ENCODE results near the gene OTX1.
A peak's percentile ranks its signal among the peaks of the same experiment; 100 is the strongest.
"Not testable (repeated sequence)": the region's sequence is repeated elsewhere in the genome, so short reads cannot be mapped to it uniquely, and the experiment has no call there.

Gene OTX1

DNA sequence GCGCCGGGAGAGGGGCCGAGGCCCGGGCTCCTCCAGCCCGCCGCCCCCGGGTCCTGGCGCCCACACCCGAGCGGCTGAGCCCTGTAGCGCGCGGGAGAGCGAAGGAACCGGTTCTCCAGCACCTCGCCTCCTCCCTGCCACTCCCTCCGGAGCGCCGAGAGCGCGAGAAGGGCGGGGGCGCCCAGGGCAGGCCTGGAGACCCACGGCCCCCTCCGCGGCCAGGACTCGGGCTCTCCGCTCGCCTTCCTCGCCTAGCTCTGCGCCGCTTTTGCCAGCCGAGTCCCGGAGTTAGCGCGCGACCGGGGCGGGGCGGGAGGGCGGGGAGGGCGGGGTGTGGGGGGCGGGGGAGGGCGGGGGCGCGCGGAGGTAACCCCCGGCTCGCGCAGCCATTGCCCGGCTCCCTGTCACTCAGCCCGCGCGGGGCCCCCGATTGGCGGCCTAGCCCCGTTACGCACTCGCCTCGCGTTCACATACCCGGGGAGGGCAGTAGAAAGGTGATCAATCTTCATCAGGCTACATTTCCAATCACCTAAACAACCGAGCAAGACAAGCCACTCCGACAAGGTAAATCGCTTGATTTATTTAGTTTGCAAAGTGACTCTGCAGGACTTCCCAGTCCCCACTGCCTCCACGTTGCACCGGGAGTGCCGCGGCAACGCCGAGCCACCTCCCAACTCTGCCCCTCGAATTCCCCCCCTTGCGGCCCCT, at the start of gene OTX1:
TSS of gene OTX1 (plus strand) at position 497 of the 708 bp plus-strand sequence. CDS start 2,161 bp downstream, outside the sequence.
- Histone ChIP-seq H3K27me3 (ENCODE audit: insufficient read depth, low read length) (peaks cover 98% of the 10 kb centered on the region), H3K9ac (ENCODE audit: low read depth, low read length) (peak within 1 kb of the TSS; percentile 37; the same call in 1 of the 2 replicates), H3K9me3 (ENCODE audit: insufficient read depth, low read depth, low read length) (peaks cover 14% of the 10 kb centered on the region), H3K4me1 (ENCODE audit: insufficient read depth, low read length) (peaks cover 28% of the 10 kb centered on the region), H3K36me3 (ENCODE audit: insufficient read depth, low read depth, low read length) (no peaks in the 10 kb centered on the region), H3K27ac (ENCODE audit: low read length) (no peak within 1 kb of the TSS), H3K4me3 (ENCODE audit: low read length) (peak within 1 kb of the TSS; percentile 82)

DNA sequence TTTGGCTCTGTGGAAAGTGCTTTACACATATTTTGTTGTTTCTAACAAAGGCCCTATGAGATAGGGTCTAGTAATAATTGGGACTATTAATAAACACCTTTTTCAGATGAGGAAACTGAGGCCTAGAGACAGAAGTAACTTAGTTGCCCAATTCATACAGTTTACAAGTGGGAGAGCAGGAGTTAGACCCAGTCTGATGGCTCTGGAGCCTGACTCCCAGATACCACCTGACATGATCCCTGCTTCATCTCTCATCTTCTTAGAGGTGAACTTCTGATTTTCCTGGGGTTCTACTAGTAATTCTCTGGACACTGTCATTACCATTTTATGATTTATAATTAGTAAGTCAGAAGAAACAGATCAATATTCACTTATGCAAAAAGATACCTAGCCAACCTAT, 49.1 kb upstream of the OTX1 start:
- Histone ChIP-seq H3K4me1 (ENCODE audit: insufficient read depth, low read length) (no peaks in the 10 kb centered on the region), H3K36me3 (ENCODE audit: insufficient read depth, low read depth, low read length) (peaks cover 6% of the 10 kb centered on the region; the same call in 1 of the 2 replicates), H3K27me3 (ENCODE audit: insufficient read depth, low read length) (no peaks in the 10 kb centered on the region), H3K9me3 (ENCODE audit: insufficient read depth, low read depth, low read length) (no peaks in the 10 kb centered on the region), H3K9ac (ENCODE audit: low read depth, low read length) (no peak overlapping the region), H3K27ac (ENCODE audit: low read length) (no peak overlapping the region), H3K4me3 (ENCODE audit: low read length) (no peak overlapping the region)

GRCh38 chr2:63003351-63003750, 47.3 kb upstream of the OTX1 start:
- Histone ChIP-seq H3K4me3 (ENCODE audit: low read length) (no peak overlapping the region), H3K9ac (ENCODE audit: low read depth, low read length) (no peak overlapping the region), H3K36me3 (ENCODE audit: insufficient read depth, low read depth, low read length) (no peaks in the 10 kb centered on the region; the same call in 1 of the 2 replicates), H3K27me3 (ENCODE audit: insufficient read depth, low read length) (no peaks in the 10 kb centered on the region), H3K9me3 (ENCODE audit: insufficient read depth, low read depth, low read length) (no peaks in the 10 kb centered on the region), H3K27ac (ENCODE audit: low read length) (no peak overlapping the region), H3K4me1 (ENCODE audit: insufficient read depth, low read length) (peaks cover 13% of the 10 kb centered on the region; the same call in 1 of the 2 replicates)

- no peak overlapping the region for H3K4me3 ChIP-seq (ENCODE audit: low read length)
- H3K36me3 ChIP-seq (ENCODE audit: insufficient read depth, low read depth, low read length) = no peaks in the 10 kb centered on the region
- H3K9ac ChIP-seq (ENCODE audit: low read depth, low read length) = no peak overlapping the region
- H3K4me1 ChIP-seq (ENCODE audit: insufficient read depth, low read length) = peaks cover 34% of the 10 kb centered on the region; the same call in 1 of the 2 replicates
- H3K27me3 ChIP-seq (ENCODE audit: insufficient read depth, low read length) = no peaks in the 10 kb centered on the region
- no peaks in the 10 kb centered on the region for H3K9me3 ChIP-seq (ENCODE audit: insufficient read depth, low read depth, low read length)
- no peak overlapping the region for H3K27ac ChIP-seq (ENCODE audit: low read length)
Observed at GRCh38 chr2:63007813-63008458, 42.7 kb upstream of the OTX1 start.

DNA sequence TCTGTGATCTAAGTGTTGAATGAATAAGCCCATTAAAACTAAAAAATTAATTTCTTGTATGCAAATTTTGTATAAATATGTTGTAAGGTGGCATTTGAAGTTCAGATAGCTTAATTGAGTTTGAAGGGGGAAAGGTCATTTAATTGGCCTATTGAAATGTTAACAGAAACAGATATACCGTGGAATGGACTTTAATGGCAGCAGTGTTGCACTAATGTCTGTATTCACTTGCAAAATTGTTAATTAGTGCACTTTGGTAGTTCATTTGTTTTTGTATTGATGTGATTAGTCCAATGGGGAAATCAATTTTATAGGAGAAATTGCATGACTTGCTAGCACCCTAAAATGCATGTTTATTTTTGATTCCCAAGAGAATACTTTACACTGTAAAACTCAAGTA, 41.8 kb upstream of the OTX1 start:
- Histone ChIP-seq H3K4me1 (ENCODE audit: insufficient read depth, low read length) (peaks cover 34% of the 10 kb centered on the region; the same call in 1 of the 2 replicates), H3K36me3 (ENCODE audit: insufficient read depth, low read depth, low read length) (no peaks in the 10 kb centered on the region), H3K9ac (ENCODE audit: low read depth, low read length) (no peak overlapping the region), H3K4me3 (ENCODE audit: low read length) (no peak overlapping the region; the same call in 1 of the 2 replicates), H3K27me3 (ENCODE audit: insufficient read depth, low read length) (no peaks in the 10 kb centered on the region), H3K27ac (ENCODE audit: low read length) (no peak overlapping the region), H3K9me3 (ENCODE audit: insufficient read depth, low read depth, low read length) (no peaks in the 10 kb centered on the region)

GRCh38 chr2:63009490-63009889, 41.1 kb upstream of the OTX1 start:
- Histone ChIP-seq H3K27ac (ENCODE audit: low read length) (no peak overlapping the region), H3K9me3 (ENCODE audit: insufficient read depth, low read depth, low read length) (no peaks in the 10 kb centered on the region), H3K9ac (ENCODE audit: low read depth, low read length) (no peak overlapping the region), H3K27me3 (ENCODE audit: insufficient read depth, low read length) (no peaks in the 10 kb centered on the region), H3K36me3 (ENCODE audit: insufficient read depth, low read depth, low read length) (no peaks in the 10 kb centered on the region), H3K4me3 (ENCODE audit: low read length) (no peak overlapping the region), H3K4me1 (ENCODE audit: insufficient read depth, low read length) (peaks cover 34% of the 10 kb centered on the region; the same call in 1 of the 2 replicates)

- Histone ChIP-seq H3K9ac (ENCODE audit: low read depth, low read length) (no peak overlapping the region), H3K27ac (ENCODE audit: low read length) (no peak overlapping the region), H3K9me3 (ENCODE audit: insufficient read depth, low read depth, low read length) (no peaks in the 10 kb centered on the region), H3K36me3 (ENCODE audit: insufficient read depth, low read depth, low read length) (no peaks in the 10 kb centered on the region), H3K4me3 (ENCODE audit: low read length) (no peak overlapping the region), H3K4me1 (ENCODE audit: insufficient read depth, low read length) (peaks cover 29% of the 10 kb centered on the region; the same call in 1 of the 2 replicates), H3K27me3 (ENCODE audit: insufficient read depth, low read length) (no peaks in the 10 kb centered on the region)
Observed at GRCh38 chr2:63012541-63012940, 38.1 kb upstream of the OTX1 start.

DNA sequence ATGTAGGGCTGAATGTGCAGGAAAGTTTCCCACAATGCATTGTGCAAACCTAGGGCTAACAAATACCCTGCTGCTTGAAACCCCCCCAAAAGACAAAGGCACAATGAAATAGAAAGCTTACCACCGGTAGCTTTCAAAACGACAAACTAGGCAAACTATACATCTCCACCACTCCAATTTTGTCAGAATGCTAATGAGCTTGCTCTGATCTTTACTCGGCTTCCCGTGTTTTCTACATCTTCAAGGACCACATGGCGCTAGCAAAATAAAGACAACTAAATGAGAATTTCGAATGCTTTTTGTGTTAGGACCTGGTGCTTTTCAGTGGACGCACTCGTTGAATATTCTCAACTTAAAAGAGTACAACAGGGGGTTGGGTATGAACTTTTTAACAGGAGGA, 37.2 kb upstream of the OTX1 start:
- Histone ChIP-seq H3K4me3 (ENCODE audit: low read length) (no peak overlapping the region), H3K27ac (ENCODE audit: low read length) (no peak overlapping the region), H3K36me3 (ENCODE audit: insufficient read depth, low read depth, low read length) (no peaks in the 10 kb centered on the region), H3K9me3 (ENCODE audit: insufficient read depth, low read depth, low read length) (no peaks in the 10 kb centered on the region), H3K4me1 (ENCODE audit: insufficient read depth, low read length) (peaks cover 21% of the 10 kb centered on the region; the same call in 1 of the 2 replicates), H3K27me3 (ENCODE audit: insufficient read depth, low read length) (no peaks in the 10 kb centered on the region), H3K9ac (ENCODE audit: low read depth, low read length) (no peak overlapping the region)

DNA sequence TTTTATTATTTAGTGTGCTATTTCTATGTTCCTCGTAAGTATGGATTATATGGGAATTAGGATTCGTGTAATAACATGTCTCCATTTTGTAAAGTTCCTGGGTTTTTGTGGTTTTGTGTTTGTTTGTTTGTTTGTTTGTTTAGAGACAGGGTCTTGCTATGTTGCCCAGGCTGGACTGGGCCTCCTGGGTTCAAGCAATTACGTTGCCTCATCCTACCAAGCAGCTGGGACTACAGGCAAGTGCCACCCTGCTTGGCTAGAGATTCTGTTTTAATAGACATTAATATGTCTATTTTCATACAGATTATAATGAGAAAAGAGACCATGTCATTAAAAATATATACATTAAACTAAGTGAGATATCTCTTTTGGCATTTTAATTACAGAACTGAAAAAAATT, 35.2 kb upstream of the OTX1 start:
- Histone ChIP-seq H3K36me3 (ENCODE audit: insufficient read depth, low read depth, low read length) (no peaks in the 10 kb centered on the region), H3K9ac (ENCODE audit: low read depth, low read length) (no peak overlapping the region), H3K4me1 (ENCODE audit: insufficient read depth, low read length) (peaks cover 6% of the 10 kb centered on the region; the same call in 1 of the 2 replicates), H3K27ac (ENCODE audit: low read length) (no peak overlapping the region), H3K27me3 (ENCODE audit: insufficient read depth, low read length) (no peaks in the 10 kb centered on the region), H3K4me3 (ENCODE audit: low read length) (no peak overlapping the region), H3K9me3 (ENCODE audit: insufficient read depth, low read depth, low read length) (no peaks in the 10 kb centered on the region)

GRCh38 chr2:63018439-63018838, 32.2 kb upstream of the OTX1 start:
- H3K9me3 ChIP-seq (ENCODE audit: insufficient read depth, low read depth, low read length) = no peaks in the 10 kb centered on the region
- no peak overlapping the region for H3K4me3 ChIP-seq (ENCODE audit: low read length)
- no peak overlapping the region for H3K27ac ChIP-seq (ENCODE audit: low read length)
- no peaks in the 10 kb centered on the region for H3K27me3 ChIP-seq (ENCODE audit: insufficient read depth, low read length)
- H3K4me1 ChIP-seq (ENCODE audit: insufficient read depth, low read length) = no peaks in the 10 kb centered on the region; the same call in 1 of the 2 replicates
- no peaks in the 10 kb centered on the region for H3K36me3 ChIP-seq (ENCODE audit: insufficient read depth, low read depth, low read length)
- no peak overlapping the region for H3K9ac ChIP-seq (ENCODE audit: low read depth, low read length)

DNA sequence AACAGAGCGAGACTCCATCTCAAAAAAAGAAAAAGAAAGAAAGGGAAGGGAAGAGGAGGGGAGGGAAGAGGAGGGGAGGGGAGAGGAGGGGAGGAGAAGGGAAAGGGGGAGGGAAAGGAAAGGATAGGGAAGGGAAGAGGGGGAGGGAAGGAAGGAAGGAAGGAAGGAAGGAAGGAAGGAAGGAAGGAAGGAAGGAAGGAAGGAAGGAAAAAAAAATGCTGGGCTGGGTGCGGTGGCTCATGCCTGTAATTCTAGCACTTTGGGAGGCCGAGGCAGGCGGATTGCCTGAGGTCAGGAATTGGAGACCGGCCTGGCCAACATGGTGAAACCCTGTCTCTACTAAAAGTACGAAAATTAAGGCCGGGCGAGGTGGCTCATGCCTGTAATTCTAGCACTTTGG, 30.9 kb upstream of the OTX1 start:
- H3K4me1 ChIP-seq (ENCODE audit: insufficient read depth, low read length); H3K9ac ChIP-seq (ENCODE audit: low read depth, low read length); H3K27me3 ChIP-seq (ENCODE audit: insufficient read depth, low read length); H3K9me3 ChIP-seq (ENCODE audit: insufficient read depth, low read depth, low read length); H3K36me3 ChIP-seq (ENCODE audit: insufficient read depth, low read depth, low read length); H3K27ac ChIP-seq (ENCODE audit: low read length); H3K4me3 ChIP-seq (ENCODE audit: low read length): not testable (repeated sequence)

GRCh38 chr2:63023444-63023843, 27.2 kb upstream of the OTX1 start:
- H3K27ac ChIP-seq (ENCODE audit: low read length) = no peak overlapping the region
- no peak overlapping the region for H3K4me3 ChIP-seq (ENCODE audit: low read length)
- H3K9me3 ChIP-seq (ENCODE audit: insufficient read depth, low read depth, low read length) = no peaks in the 10 kb centered on the region
- H3K4me1 ChIP-seq (ENCODE audit: insufficient read depth, low read length) = no peaks in the 10 kb centered on the region
- H3K9ac ChIP-seq (ENCODE audit: low read depth, low read length) = no peak overlapping the region
- no peaks in the 10 kb centered on the region for H3K27me3 ChIP-seq (ENCODE audit: insufficient read depth, low read length)
- H3K36me3 ChIP-seq (ENCODE audit: insufficient read depth, low read depth, low read length) = no peaks in the 10 kb centered on the region

Measured in iPS-20b (cell line).